Adrenal gland (tissue), 5 donors: Measurements from ENCODE around the gene CHMP4A.

ENCODE experiments used
- POLR2A ChIP-seq, 2 donors: fragments of 450-650 bp; IDR thresholded peaks; one replicate each; pipeline ENCODE4 v1.6.1; 2017; ENCODE audit warnings: antibody characterized with exemption in 2 of 2, mild to moderate bottlenecking in 2 of 2, moderate library complexity in 1 of 2
- TF ChIP-seq, protein P1 (sequence below), 6 experiments: fragments of 450-650 bp in 4 of 6; fragments of 200-600 bp in 2 of 6; sonication (generic) in 1 of 6; IDR thresholded peaks; 1 replicate in 5 of 6; 2 replicates in 1 of 6; pipeline versions ENCODE4 v1.5.1 to v1.8.0; 2016 to 2021; ENCODE audit warnings: antibody characterized with exemption in 6 of 6, mild to moderate bottlenecking in 2 of 6, moderate library complexity in 1 of 6
- donor health status: DM: no; HTN: no; CAD: no.

DNA sequence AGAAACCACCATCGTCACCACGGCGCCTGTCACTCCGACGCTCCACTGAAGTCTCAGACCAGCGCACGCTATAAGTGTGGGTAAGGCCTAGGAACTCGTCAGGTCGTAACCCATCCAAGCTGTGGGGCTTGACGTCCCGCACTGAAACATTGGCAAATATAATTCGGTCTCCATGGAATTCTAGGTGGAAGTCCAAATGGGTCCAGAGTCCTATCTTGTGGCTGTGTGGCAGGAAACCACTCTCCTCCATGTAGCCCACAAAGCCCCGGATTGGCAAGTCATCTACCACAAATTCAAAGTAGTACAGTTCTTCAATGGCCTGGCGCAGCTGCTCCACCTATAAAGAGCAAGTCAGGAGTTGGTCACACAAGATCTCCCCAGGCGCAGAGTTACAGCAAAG lies 20.4 kb downstream of the CHMP4A start:
- TF ChIP-seq, protein P1, sequence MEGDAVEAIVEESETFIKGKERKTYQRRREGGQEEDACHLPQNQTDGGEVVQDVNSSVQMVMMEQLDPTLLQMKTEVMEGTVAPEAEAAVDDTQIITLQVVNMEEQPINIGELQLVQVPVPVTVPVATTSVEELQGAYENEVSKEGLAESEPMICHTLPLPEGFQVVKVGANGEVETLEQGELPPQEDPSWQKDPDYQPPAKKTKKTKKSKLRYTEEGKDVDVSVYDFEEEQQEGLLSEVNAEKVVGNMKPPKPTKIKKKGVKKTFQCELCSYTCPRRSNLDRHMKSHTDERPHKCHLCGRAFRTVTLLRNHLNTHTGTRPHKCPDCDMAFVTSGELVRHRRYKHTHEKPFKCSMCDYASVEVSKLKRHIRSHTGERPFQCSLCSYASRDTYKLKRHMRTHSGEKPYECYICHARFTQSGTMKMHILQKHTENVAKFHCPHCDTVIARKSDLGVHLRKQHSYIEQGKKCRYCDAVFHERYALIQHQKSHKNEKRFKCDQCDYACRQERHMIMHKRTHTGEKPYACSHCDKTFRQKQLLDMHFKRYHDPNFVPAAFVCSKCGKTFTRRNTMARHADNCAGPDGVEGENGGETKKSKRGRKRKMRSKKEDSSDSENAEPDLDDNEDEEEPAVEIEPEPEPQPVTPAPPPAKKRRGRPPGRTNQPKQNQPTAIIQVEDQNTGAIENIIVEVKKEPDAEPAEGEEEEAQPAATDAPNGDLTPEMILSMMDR (IDR thresholded peaks at IDR 0.05) = no peak
- TF ChIP-seq POLR2A (IDR thresholded peaks at IDR 0.05) = no peak
